ENCODE data around the gene RAD54L. TPM values are rescaled to one million over a fixed set of nuclear protein-coding genes. Genes with fewer than 3 reads are reported as not detected.

Gene RAD54L
- total RNA-seq, 4 donors from 2014 or later = 1.3 to 2.1 (median 1.5) TPM; not detected in 1

DNA sequence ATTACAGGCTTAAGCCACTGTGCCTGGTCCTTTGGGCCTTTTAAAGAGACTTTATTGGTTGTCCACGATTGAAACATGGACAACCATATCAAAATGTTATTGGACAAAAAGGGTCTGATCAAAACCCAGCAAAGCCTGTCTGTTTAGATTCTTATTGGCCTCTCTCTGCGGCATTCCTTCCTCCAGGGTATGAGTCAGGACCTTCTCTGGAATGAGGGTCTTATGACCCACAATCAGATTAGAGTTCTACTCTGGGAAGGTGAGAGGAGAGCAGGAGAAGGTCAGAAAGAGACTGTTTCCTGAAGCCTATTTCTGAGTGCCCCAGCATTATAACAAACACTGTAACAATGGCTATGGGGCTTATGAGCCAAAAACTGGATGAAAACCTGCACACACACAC lies 36.5 kb upstream of the RAD54L start:
- Histone ChIP-seq H3K4me1 (peaks cover 0 to 13% (median 1%) of the 10 kb centered on the region in 4 donors), H3K9me3 (no peaks in the 10 kb centered on the region), H3K27ac (no peak overlapping the region), H3K27me3 (no peaks in the 10 kb centered on the region), H3K4me3 (no peak overlapping the region), H3K36me3 (peaks cover 0 to 8% (median 0%) of the 10 kb centered on the region in 3 donors)
- WGBS, 2 donors = 58 to 70% methylated on average over 2 of the region's 2 CpGs
- no peak for DNase-seq (ENCODE audit: low spot score in 2 of 2)
- TF ChIP-seq POLR2A (IDR thresholded peaks at IDR 0.05) = no peak
- TF ChIP-seq EP300 (IDR thresholded peaks at IDR 0.05) = no peak
- TF ChIP-seq, protein P1, sequence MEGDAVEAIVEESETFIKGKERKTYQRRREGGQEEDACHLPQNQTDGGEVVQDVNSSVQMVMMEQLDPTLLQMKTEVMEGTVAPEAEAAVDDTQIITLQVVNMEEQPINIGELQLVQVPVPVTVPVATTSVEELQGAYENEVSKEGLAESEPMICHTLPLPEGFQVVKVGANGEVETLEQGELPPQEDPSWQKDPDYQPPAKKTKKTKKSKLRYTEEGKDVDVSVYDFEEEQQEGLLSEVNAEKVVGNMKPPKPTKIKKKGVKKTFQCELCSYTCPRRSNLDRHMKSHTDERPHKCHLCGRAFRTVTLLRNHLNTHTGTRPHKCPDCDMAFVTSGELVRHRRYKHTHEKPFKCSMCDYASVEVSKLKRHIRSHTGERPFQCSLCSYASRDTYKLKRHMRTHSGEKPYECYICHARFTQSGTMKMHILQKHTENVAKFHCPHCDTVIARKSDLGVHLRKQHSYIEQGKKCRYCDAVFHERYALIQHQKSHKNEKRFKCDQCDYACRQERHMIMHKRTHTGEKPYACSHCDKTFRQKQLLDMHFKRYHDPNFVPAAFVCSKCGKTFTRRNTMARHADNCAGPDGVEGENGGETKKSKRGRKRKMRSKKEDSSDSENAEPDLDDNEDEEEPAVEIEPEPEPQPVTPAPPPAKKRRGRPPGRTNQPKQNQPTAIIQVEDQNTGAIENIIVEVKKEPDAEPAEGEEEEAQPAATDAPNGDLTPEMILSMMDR (IDR thresholded peaks at IDR 0.05) = no peak

DNA sequence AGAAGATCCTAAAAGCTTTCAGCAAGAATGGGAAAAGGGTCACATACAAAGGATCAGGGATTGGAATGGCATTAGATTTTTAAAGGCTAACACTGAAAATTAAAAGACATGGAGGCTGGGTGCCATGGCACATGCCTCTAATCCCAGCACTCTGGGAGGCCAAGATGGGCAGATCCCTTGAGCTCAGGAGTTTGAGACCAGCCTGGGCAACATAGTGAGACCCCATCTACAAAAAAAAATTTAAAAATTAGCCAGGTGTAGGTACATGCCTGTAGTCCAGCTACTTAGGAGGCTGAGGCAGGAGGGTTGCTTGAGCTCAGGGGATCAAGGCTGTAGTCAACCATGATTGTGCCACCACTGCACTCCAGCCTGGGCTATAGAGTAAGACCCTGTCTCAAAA lies 32.1 kb upstream of the RAD54L start:
- H3K27ac ChIP-seq = no peak overlapping the region
- DNase-seq (ENCODE audit: low spot score in 2 of 2) = no peak
- TF ChIP-seq EP300 (IDR thresholded peaks at IDR 0.05) = no peak
- TF ChIP-seq, protein P1 (IDR thresholded peaks at IDR 0.05) = no peak
- H3K4me3 ChIP-seq = no peak overlapping the region
- no peaks in the 10 kb centered on the region for H3K4me1 ChIP-seq
- peaks cover 0 to 17% (median 0%) of the 10 kb centered on the region in 3 donors for H3K36me3 ChIP-seq
- H3K27me3 ChIP-seq = no peaks in the 10 kb centered on the region
- H3K9me3 ChIP-seq = no peaks in the 10 kb centered on the region

DNA sequence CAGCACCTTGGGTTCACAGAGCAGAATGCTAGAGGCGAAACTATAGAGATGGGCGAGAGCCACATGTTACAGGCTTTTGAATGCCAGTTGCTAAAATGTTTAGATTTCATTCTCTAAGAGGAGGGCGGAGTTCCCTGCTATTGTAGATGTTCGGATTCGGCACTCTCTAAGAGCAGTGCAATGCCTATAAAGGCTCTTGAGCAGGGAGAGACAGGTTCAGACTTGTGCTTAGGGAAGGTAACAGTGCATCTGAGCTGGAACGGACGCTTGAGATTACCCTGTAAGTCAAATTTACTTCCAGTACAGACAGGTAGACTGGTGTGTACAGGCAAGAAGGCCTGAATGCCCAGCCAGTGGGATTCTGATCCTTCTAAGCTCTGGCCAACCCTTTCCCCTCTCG lies 29.1 kb upstream of the RAD54L start:
- Histone ChIP-seq H3K27me3 (no peaks in the 10 kb centered on the region), H3K36me3 (peaks cover 0 to 25% (median 0%) of the 10 kb centered on the region in 3 donors), H3K9me3 (no peaks in the 10 kb centered on the region), H3K27ac (peak overlapping the region in 1 of 4 donors; percentile 12), H3K4me1 (peaks cover 0 to 25% (median 11%) of the 10 kb centered on the region in 4 donors), H3K4me3 (no peak overlapping the region)
- WGBS, 2 donors = 82 to 85% methylated on average over 8 of the region's 8 CpGs
- no peak for TF ChIP-seq POLR2A (IDR thresholded peaks at IDR 0.05)
- TF ChIP-seq, protein P1 (IDR thresholded peaks at IDR 0.05) = no peak
- no peak for TF ChIP-seq EP300 (IDR thresholded peaks at IDR 0.05)
- no peak for DNase-seq (ENCODE audit: low spot score in 2 of 2)

DNA sequence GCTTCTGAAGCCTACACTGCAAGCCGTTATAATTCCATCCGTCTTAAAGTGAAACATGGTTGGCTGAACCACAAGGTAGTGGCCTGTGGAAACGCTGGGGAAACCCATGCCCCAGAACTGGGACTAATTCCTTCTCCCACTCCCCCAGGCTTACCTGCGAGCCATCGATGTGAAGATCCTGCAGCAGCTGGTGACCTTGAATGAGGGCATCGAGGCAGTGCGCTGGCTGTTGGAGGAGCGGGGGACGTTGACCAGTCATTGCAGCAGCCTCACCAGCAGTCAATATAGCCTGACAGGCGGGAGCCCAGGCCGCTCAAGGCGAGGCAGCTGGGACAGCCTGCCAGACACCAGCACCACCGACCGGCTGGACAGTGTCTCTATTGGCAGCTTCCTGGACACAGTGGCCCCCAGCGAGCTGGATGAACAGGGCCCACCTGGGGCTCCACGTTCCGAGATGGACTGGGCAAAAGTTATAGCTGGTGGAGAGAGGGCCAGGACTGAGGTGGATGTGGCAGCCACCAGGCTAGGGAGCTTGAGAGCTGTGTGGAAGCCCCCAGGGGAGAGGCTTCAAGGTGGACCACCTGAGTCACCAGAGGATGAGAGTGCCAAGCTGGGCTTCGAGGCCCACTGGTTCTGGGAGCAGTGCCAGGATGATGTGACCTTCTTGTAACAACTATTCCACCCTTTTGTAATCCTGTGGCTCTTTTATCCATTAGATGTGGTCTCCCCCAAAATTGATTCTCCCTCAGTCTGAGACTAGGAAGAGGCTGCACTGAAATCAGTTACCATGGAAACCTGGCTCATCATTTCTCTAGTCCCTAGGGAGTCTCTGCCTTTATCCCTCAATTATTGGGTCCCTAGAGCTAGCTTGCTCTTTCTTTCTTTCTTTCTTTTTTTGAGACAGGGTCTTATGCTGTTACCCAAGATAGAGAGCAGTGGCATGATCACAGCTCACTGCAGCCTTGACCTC lies 27.7 kb upstream of the RAD54L start:
- WGBS, 2 donors = 63 to 76% methylated on average over 6 to 15 of the region's 18 CpGs
- Histone ChIP-seq H3K4me1 (peaks cover 0 to 28% (median 11%) of the 10 kb centered on the region in 4 donors), H3K27ac (peak overlapping the region in 2 of 4 donors; percentile 81 to 83), H3K36me3 (peaks cover 0 to 25% (median 0%) of the 10 kb centered on the region in 3 donors), H3K9me3 (no peaks in the 10 kb centered on the region), H3K4me3 (no peak overlapping the region), H3K27me3 (no peaks in the 10 kb centered on the region)
- DNase-seq (ENCODE audit: low spot score in 2 of 2) = no peak
- TF ChIP-seq EP300 (IDR thresholded peaks at IDR 0.05) = no peak
- TF ChIP-seq POLR2A (IDR thresholded peaks at IDR 0.05) = no peak
- TF ChIP-seq, protein P1 (IDR thresholded peaks at IDR 0.05) = no peak

DNA sequence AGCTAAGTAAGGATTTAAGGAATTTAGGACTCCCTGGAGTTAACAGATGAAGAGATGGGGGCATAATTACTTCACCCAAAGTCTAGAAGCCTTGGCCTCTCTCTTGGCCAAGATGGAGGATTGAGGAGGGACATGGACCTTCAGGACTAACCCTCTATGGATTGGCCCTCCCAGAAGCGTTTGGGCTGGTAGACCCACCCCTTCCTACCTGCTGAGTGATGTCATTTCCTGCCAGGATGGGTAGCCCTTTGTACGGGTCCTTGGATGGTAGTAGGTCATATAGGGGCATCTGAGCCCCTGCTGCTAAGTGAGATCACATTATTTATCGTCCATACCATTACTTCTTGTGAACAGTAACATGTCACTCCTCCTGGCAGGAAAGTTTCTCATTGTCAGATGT lies 26.8 kb upstream of the RAD54L start:
- no peaks in the 10 kb centered on the region for H3K27me3 ChIP-seq
- peak overlapping the region; percentile 8 to 83 (median 70) for H3K27ac ChIP-seq
- H3K36me3 ChIP-seq = peaks cover 0 to 25% (median 0%) of the 10 kb centered on the region in 3 donors
- 78 to 82% methylated on average over 3 of the region's 3 CpGs for WGBS, 2 donors
- DNase-seq (ENCODE audit: low spot score in 2 of 2) = no peak
- TF ChIP-seq EP300 (IDR thresholded peaks at IDR 0.05) (no peak), POLR2A (IDR thresholded peaks at IDR 0.05) (no peak)
- TF ChIP-seq, protein P1 (IDR thresholded peaks at IDR 0.05) = no peak
- H3K4me3 ChIP-seq = no peak overlapping the region
- H3K9me3 ChIP-seq = no peaks in the 10 kb centered on the region
- H3K4me1 ChIP-seq = peaks cover 0 to 28% (median 11%) of the 10 kb centered on the region in 4 donors
